SK-N-SH (cell line): ENCODE results near the gene TMEM174. TPM values are rescaled to one million over a fixed set of nuclear protein-coding genes. Genes with fewer than 3 reads are reported as not detected.

Source experiments
- CTCF ChIA-PET: fragments of 300-600, 350-600 bp; formaldehyde crosslinking; extraction: SDS; loops from one replicate; lab custom pipeline; 2021; lab: Yijun Ruan, JAX
- POLR2A ChIA-PET: fragments of 350-600 bp; sonication (Branson Sonifier 250); formaldehyde crosslinking; extraction: SDS; loops from one replicate; lab custom pipeline; 2020; ENCODE audit warnings: antibody characterized with exemption, inconsistent platforms; lab: Yijun Ruan, JAX
- DNase-seq: peaks from one replicate; pipeline ENCODE4 v3.0.0; 2012
- H2AFZ ChIP-seq: fragments of 200-600 bp; sonication (generic); 2 replicates; pipeline ENCODE4 v1.8.1; 2016; ENCODE audit warnings: antibody characterized with exemption, mild to moderate bottlenecking, low read depth
- H3F3A ChIP-seq: fragments of 200-600 bp; sonication (generic); replicated peaks from 2 replicates; pipeline ENCODE3; 2016; ENCODE audit warnings: antibody characterized with exemption, mild to moderate bottlenecking; ENCODE audit not compliant: insufficient read depth
- H3K27ac ChIP-seq, 2 experiments: fragments of 200-500 bp in 1 of 2; fragments of 200-600 bp in 1 of 2; sonication (Bioruptor generic) in 1 of 2; sonication (generic), shearing (Covaris generic) in 1 of 2; 2 replicates each; pipeline versions ENCODE4 v1.5.1 to v1.6.1; 2014 to 2016; ENCODE audit warnings: low read depth in 2 of 2, inconsistent platforms in 1 of 2, low read length in 1 of 2, mild to moderate bottlenecking in 1 of 2, mixed read lengths in 1 of 2
- H3K27me3 ChIP-seq: fragments of 200-600 bp; sonication (generic), shearing (Covaris generic); 2 replicates; pipeline ENCODE4 v1.6.1; 2016; ENCODE audit warnings: mixed run types; ENCODE audit not compliant: insufficient read depth
- H3K36me3 ChIP-seq, 2 experiments: fragments of 200-500 bp in 1 of 2; fragments of 200-600 bp in 1 of 2; sonication (Bioruptor generic) in 1 of 2; sonication (generic) in 1 of 2; replicated peaks in 1 of 2; 2 replicates each; pipeline versions ENCODE3 to v1.5.1; 2014 to 2016; ENCODE audit warnings: low read length in 1 of 2, mild to moderate bottlenecking in 1 of 2; ENCODE audit not compliant: insufficient read depth in 2 of 2, control insufficient read depth in 1 of 2
- H3K4me1 ChIP-seq, 2 experiments: fragments of 200-500 bp in 1 of 2; fragments of 200-600 bp in 1 of 2; sonication (Bioruptor generic) in 1 of 2; sonication (generic), shearing (Covaris generic) in 1 of 2; 2 replicates each; pipeline versions ENCODE4 v1.5.1 to v1.6.1; 2014 to 2016; ENCODE audit warnings: low read depth in 1 of 2, low read length in 1 of 2, mixed run types in 1 of 2; ENCODE audit not compliant: insufficient read depth in 2 of 2, control insufficient read depth in 1 of 2
- H3K4me2 ChIP-seq: fragments of 200-600 bp; sonication (generic), shearing (Covaris generic); 2 replicates; pipeline ENCODE4 v1.6.1; 2017; ENCODE audit warnings: mixed run types
- H3K4me3 ChIP-seq, 2 experiments: fragments of 200-500 bp in 1 of 2; fragments of 200-600 bp in 1 of 2; sonication (Bioruptor generic) in 1 of 2; sonication (generic), shearing (Covaris generic) in 1 of 2; 2 replicates each; pipeline versions ENCODE4 v1.5.1 to v1.8.1; 2014 to 2016; ENCODE audit warnings: low read depth in 2 of 2, inconsistent platforms in 1 of 2, low read length in 1 of 2, mild to moderate bottlenecking in 1 of 2, mixed read lengths in 1 of 2, moderate library complexity in 1 of 2
- H3K79me2 ChIP-seq: fragments of 200-600 bp; sonication (generic); 2 replicates; pipeline ENCODE4 v1.8.1; 2017; ENCODE audit warnings: mild to moderate bottlenecking; ENCODE audit not compliant: insufficient read depth
- H3K9ac ChIP-seq: fragments of 200-600 bp; sonication (generic); 2 replicates; pipeline ENCODE4 v1.6.1; 2017; ENCODE audit warnings: mixed run types
- H3K9me2 ChIP-seq: fragments of 200-600 bp; sonication (generic); 2 replicates; pipeline ENCODE4 v1.6.1; 2017; ENCODE audit warnings: mixed run types
- H3K9me3 ChIP-seq: fragments of 200-600 bp; sonication (generic); 2 replicates; pipeline ENCODE4 v1.6.1; 2017; ENCODE audit warnings: mixed run types, mild to moderate bottlenecking, moderate library complexity
- H4K20me1 ChIP-seq: fragments of 200-600 bp; sonication (generic); 2 replicates; pipeline ENCODE4 v1.6.1; 2017; ENCODE audit warnings: mild to moderate bottlenecking, mixed run types; ENCODE audit not compliant: insufficient read depth
- CTCF ChIP-seq: fragments of 200-600 bp; sonication (generic); IDR thresholded peaks from 2 replicates; pipeline ENCODE4 v1.6.1; 2017; ENCODE audit warnings: antibody characterized with exemption, mild to moderate bottlenecking, moderate library complexity
- EP300 ChIP-seq, 2 experiments: IDR thresholded peaks; 2 replicates each; pipeline versions ENCODE4 v1.4.0 to v1.6.1; 2012; ENCODE audit warnings: borderline replicate concordance in 1 of 2, low read depth in 1 of 2, low read length in 1 of 2
- EZH2phosphoT487 ChIP-seq: fragments of 200-600 bp; sonication (generic); IDR thresholded peaks from 2 replicates; pipeline ENCODE4 v1.6.1; 2017; ENCODE audit warnings: low read depth, mixed run types, mild to moderate bottlenecking, antibody characterized with exemption, moderate library complexity, borderline replicate concordance
- FOSL2 ChIP-seq: IDR thresholded peaks from 2 replicates; pipeline ENCODE4 v1.4.0; 2012; ENCODE audit warnings: low read depth, mild to moderate bottlenecking, moderate library complexity, borderline replicate concordance
- FOXM1 ChIP-seq: IDR thresholded peaks from 2 replicates; pipeline ENCODE4 v1.4.0; 2012; ENCODE audit warnings: low read depth, mild to moderate bottlenecking
- GABPA ChIP-seq: IDR thresholded peaks from 2 replicates; pipeline ENCODE4 v1.4.0; 2012; ENCODE audit warnings: low read depth, mild to moderate bottlenecking
- GATA2 ChIP-seq: sonication (generic); formaldehyde crosslinking; IDR thresholded peaks from 2 replicates; pipeline ENCODE4 v1.5.0; 2020; ENCODE audit warnings: mild to moderate bottlenecking, missing genetic modification reagents
- MEF2A ChIP-seq: IDR thresholded peaks from 2 replicates; pipeline ENCODE4 v1.4.0; 2012; ENCODE audit warnings: low read depth, borderline replicate concordance
- MXI1 ChIP-seq: IDR thresholded peaks from 2 replicates; pipeline ENCODE4 v1.6.1; 2012; ENCODE audit warnings: mild to moderate bottlenecking, low read depth, low read length, improper control_type of control experiment
- NRF1 ChIP-seq: IDR thresholded peaks from 2 replicates; pipeline ENCODE4 v1.6.1; 2012; ENCODE audit warnings: low read depth, mild to moderate bottlenecking, low read length
- POLR2AphosphoS5 ChIP-seq: IDR thresholded peaks from 2 replicates; pipeline ENCODE4 v1.6.1; 2012; ENCODE audit warnings: low read depth, low read length
- TAF1 ChIP-seq: IDR thresholded peaks from 2 replicates; pipeline ENCODE4 v1.6.1; 2012; ENCODE audit warnings: low read depth, mild to moderate bottlenecking, low read length, moderate library complexity, borderline replicate concordance
- TCF12 ChIP-seq: IDR thresholded peaks from 2 replicates; pipeline ENCODE4 v1.4.0; 2012
- USF2 ChIP-seq: fragments of 150-350 bp; IDR thresholded peaks from 2 replicates; pipeline ENCODE4 v1.6.1; 2017; ENCODE audit warnings: antibody characterized with exemption, low read length, low read depth, borderline replicate concordance
- ZBTB33 ChIP-seq: IDR thresholded peaks from 2 replicates; pipeline ENCODE4 v1.4.0; 2012; ENCODE audit warnings: low read depth, borderline replicate concordance
- WGBS: methylation state at CpG from one replicate; pipeline ENCODE4 v1.1.6; 2017; ENCODE audit warnings: low lambda C conversion rate; 5-methylcytosine and 5-hydroxymethylcytosine counted together
- polyA plus RNA-seq, 3 experiments: library from polyadenylated mRNA; depleted of rRNA; stranded (reverse); fragments of >200 nt; gene quantifications; 2 replicates each; pipeline ENCODE4 v1.2.3, GENCODE V29; 2012
- TF ChIP-seq, protein P1 (sequence below): IDR thresholded peaks from 2 replicates; pipeline ENCODE4 v1.4.0; 2012; ENCODE audit warnings: low read depth, borderline replicate concordance
- TF ChIP-seq, protein P2 (sequence below): IDR thresholded peaks from 2 replicates; pipeline ENCODE4; 2012

TMEM174 gene
- polyA plus RNA-seq, 1 of the 3 experiments (the other 2 are of a cell fraction), result not detected

DNA sequence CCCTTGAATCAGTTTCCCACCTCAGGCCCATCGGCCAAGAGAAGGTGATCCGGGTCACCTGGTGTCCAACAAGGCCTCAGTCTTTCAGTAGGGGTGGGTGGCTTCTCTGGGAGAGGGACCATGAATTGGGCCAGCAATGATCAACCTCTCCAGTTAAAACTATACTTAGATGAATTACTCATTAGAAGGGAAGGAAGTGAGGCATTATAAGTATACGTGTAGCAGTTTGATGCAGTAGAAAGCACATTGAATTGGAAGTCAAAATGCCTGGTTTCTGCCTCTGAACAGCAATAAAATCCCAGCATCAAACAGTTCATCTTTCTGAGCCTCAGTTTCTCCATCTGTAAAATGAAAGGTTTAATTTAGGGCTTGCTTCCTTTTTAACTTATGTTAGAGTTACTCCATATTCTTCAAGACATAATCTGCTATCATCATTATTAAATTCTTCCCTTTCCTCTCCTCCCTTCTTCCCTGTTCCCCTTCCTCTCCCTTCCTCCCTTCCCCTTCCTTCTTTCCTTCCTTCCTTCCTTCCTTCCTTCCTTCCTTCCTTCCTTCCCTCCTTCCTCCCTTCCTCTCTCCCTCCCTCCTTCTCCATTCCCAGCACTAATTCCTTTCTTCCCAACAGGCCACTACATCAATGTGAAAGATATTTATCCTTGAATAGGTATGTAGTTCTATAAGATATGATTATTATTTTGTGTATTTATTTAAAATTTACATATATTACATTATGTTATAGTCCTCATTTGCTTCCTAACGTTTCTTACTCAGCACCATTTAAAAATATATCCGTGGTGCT is 18.6 kb upstream of the TMEM174 start:
- 68% methylated on average over 5 of the region's 5 CpGs for WGBS
- no peaks in the 10 kb centered on the region for H3K9me2 ChIP-seq
- TF ChIP-seq, protein P1, sequence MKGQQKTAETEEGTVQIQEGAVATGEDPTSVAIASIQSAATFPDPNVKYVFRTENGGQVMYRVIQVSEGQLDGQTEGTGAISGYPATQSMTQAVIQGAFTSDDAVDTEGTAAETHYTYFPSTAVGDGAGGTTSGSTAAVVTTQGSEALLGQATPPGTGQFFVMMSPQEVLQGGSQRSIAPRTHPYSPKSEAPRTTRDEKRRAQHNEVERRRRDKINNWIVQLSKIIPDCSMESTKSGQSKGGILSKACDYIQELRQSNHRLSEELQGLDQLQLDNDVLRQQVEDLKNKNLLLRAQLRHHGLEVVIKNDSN, result no peak
- TF ChIP-seq EZH2phosphoT487, result no peak
- TF ChIP-seq FOSL2, result no peak
- TF ChIP-seq EP300 (IDR thresholded peaks at IDR 0.05; ENCODE audit: borderline replicate concordance in 1 of 2, low read depth in 1 of 2, low read length in 1 of 2), result no peak
- no peak for TF ChIP-seq USF2
- no peak for TF ChIP-seq CTCF
- no peak for TF ChIP-seq GABPA
- TF ChIP-seq NRF1, result no peak
- TF ChIP-seq, all 33 proteins: peak for 0
- H3F3A ChIP-seq, result no peaks in the 10 kb centered on the region
- ChIA-PET CTCF (interaction anchor here (1.4 kb wide), 1 partner anchor 32 kb away, joined by 3 read pairs; no protein-coding TSS in a partner anchor), POLR2A (no interaction called here)
- no peaks in the 10 kb centered on the region for H3K79me2 ChIP-seq
- no peak overlapping the region for H3K27ac ChIP-seq
- H3K36me3 ChIP-seq, result no peaks in the 10 kb centered on the region
- H3K9me3 ChIP-seq, result no peaks in the 10 kb centered on the region
- no peak overlapping the region for H3K9ac ChIP-seq
- H3K4me1 ChIP-seq, result no peaks in the 10 kb centered on the region
- no peaks in the 10 kb centered on the region for H3K27me3 ChIP-seq
- H3K4me3 ChIP-seq, result no peak overlapping the region
- H2AFZ ChIP-seq, result no peak overlapping the region
- DNase-seq, result no peak
- no peaks in the 10 kb centered on the region for H4K20me1 ChIP-seq
- H3K4me2 ChIP-seq, result no peak overlapping the region

GRCh38 chr5:73155271-73156222 is 17.4 kb upstream of the TMEM174 start:
- Histone ChIP-seq H2AFZ (no peak overlapping the region), H3K4me3 (no peak overlapping the region), H3F3A (no peaks in the 10 kb centered on the region), H3K4me1 (no peaks in the 10 kb centered on the region), H4K20me1 (no peaks in the 10 kb centered on the region), H3K9me2 (no peaks in the 10 kb centered on the region), H3K27me3 (no peaks in the 10 kb centered on the region), H3K4me2 (no peak overlapping the region), H3K27ac (no peak overlapping the region), H3K9ac (no peak overlapping the region), H3K9me3 (no peaks in the 10 kb centered on the region), H3K36me3 (no peaks in the 10 kb centered on the region), H3K79me2 (no peaks in the 10 kb centered on the region)
- WGBS, result 60% methylated on average over 11 of the region's 18 CpGs
- ChIA-PET CTCF (interaction anchor here (0.8 to 0.9 kb wide), 2 partner anchors 46 to 60 kb away, joined by 3 read pairs; no protein-coding TSS in a partner anchor), POLR2A (no interaction called here)
- no peak for DNase-seq
- TF ChIP-seq ZBTB33 (no peak), EZH2phosphoT487 (no peak), TAF1 (no peak), POLR2AphosphoS5 (no peak), MEF2A (no peak), GATA2 (no peak), NRF1 (no peak), TCF12 (no peak), FOXM1 (no peak), MXI1 (no peak), GABPA (no peak)
- TF ChIP-seq, protein P2, sequence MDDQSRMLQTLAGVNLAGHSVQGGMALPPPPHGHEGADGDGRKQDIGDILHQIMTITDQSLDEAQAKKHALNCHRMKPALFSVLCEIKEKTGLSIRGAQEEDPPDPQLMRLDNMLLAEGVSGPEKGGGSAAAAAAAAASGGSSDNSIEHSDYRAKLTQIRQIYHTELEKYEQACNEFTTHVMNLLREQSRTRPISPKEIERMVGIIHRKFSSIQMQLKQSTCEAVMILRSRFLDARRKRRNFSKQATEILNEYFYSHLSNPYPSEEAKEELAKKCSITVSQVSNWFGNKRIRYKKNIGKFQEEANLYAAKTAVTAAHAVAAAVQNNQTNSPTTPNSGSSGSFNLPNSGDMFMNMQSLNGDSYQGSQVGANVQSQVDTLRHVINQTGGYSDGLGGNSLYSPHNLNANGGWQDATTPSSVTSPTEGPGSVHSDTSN, result no peak
